Measurements from ENCODE around the gene ZFYVE1. TPM values are rescaled to one million over a fixed set of nuclear protein-coding genes. Genes with fewer than 3 reads are reported as not detected.

The ZFYVE1 gene
- total and polyA plus RNA-seq, 2 experiments from 2014 or later, result 3.2 to 12.5 TPM

DNA sequence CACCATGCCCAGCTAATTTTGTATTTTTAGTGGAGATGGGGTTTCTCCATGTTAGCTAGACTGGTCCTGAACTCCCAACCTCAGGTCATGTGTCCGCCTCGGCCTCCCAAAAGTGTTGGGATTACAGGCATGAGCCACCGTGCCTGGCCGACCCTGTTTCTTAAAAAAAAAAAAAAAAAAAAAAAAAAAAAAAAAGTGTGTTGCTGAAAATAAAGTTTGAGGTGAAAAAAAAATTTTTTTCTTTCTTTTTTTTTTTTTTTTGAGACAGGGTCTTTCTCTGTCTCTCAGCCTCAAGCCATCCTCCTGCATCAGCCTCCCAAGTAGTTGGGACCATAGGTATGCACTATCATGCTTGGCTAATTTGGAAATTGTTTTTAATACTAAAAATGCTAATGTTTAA is 42.7 kb upstream of the ZFYVE1 start:
- H3K4me2 ChIP-seq, result no peak overlapping the region
- peaks cover 11% of the 10 kb centered on the region for H3K4me1 ChIP-seq (ENCODE audit: insufficient read depth)
- H3K4me3 Mint-ChIP-seq, result no peak overlapping the region
- no peak for TF ChIP-seq EZH2 (IDR thresholded peaks at IDR 0.05; ENCODE audit: low read depth, unreplicated experiment)
- no peak for TF ChIP-seq EZH2phosphoT487 (IDR thresholded peaks at IDR 0.05; ENCODE audit: unreplicated experiment)
- no peak for TF ChIP-seq JUNB (IDR thresholded peaks at IDR 0.05; ENCODE audit: unreplicated experiment)
- no peak for TF ChIP-seq ZNF331 (CRISPR knock-in tag; IDR thresholded peaks at IDR 0.05; ENCODE audit: low read depth)
- TF ChIP-seq NANOG (IDR thresholded peaks at IDR 0.05; ENCODE audit: borderline replicate concordance), result no peak
- TF ChIP-seq, protein P1, sequence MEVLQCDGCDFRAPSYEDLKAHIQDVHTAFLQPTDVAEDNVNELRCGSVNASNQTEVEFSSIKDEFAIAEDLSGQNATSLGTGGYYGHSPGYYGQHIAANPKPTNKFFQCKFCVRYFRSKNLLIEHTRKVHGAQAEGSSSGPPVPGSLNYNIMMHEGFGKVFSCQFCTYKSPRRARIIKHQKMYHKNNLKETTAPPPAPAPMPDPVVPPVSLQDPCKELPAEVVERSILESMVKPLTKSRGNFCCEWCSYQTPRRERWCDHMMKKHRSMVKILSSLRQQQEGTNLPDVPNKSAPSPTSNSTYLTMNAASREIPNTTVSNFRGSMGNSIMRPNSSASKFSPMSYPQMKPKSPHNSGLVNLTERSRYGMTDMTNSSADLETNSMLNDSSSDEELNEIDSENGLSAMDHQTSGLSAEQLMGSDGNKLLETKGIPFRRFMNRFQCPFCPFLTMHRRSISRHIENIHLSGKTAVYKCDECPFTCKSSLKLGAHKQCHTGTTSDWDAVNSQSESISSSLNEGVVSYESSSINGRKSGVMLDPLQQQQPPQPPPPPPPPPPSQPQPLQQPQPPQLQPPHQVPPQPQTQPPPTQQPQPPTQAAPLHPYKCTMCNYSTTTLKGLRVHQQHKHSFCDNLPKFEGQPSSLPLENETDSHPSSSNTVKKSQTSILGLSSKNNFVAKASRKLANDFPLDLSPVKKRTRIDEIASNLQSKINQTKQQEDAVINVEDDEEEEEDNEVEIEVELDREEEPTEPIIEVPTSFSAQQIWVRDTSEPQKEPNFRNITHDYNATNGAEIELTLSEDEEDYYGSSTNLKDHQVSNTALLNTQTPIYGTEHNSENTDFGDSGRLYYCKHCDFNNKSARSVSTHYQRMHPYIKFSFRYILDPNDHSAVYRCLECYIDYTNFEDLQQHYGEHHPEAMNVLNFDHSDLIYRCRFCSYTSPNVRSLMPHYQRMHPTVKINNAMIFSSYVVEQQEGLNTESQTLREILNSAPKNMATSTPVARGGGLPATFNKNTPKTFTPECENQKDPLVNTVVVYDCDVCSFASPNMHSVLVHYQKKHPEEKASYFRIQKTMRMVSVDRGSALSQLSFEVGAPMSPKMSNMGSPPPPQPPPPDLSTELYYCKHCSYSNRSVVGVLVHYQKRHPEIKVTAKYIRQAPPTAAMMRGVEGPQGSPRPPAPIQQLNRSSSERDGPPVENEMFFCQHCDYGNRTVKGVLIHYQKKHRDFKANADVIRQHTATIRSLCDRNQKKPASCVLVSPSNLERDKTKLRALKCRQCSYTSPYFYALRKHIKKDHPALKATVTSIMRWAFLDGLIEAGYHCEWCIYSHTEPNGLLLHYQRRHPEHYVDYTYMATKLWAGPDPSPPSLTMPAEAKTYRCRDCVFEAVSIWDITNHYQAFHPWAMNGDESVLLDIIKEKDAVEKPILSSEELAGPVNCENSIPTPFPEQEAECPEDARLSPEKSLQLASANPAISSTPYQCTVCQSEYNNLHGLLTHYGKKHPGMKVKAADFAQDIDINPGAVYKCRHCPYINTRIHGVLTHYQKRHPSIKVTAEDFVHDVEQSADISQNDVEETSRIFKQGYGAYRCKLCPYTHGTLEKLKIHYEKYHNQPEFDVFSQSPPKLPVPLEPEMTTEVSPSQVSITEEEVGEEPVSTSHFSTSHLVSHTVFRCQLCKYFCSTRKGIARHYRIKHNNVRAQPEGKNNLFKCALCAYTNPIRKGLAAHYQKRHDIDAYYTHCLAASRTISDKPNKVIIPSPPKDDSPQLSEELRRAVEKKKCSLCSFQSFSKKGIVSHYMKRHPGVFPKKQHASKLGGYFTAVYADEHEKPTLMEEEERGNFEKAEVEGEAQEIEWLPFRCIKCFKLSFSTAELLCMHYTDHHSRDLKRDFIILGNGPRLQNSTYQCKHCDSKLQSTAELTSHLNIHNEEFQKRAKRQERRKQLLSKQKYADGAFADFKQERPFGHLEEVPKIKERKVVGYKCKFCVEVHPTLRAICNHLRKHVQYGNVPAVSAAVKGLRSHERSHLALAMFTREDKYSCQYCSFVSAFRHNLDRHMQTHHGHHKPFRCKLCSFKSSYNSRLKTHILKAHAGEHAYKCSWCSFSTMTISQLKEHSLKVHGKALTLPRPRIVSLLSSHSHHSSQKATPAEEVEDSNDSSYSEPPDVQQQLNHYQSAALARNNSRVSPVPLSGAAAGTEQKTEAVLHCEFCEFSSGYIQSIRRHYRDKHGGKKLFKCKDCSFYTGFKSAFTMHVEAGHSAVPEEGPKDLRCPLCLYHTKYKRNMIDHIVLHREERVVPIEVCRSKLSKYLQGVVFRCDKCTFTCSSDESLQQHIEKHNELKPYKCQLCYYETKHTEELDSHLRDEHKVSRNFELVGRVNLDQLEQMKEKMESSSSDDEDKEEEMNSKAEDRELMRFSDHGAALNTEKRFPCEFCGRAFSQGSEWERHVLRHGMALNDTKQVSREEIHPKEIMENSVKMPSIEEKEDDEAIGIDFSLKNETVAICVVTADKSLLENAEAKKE (CRISPR knock-in tag; IDR thresholded peaks at IDR 0.05), result no peak
- TF ChIP-seq, protein P2, sequence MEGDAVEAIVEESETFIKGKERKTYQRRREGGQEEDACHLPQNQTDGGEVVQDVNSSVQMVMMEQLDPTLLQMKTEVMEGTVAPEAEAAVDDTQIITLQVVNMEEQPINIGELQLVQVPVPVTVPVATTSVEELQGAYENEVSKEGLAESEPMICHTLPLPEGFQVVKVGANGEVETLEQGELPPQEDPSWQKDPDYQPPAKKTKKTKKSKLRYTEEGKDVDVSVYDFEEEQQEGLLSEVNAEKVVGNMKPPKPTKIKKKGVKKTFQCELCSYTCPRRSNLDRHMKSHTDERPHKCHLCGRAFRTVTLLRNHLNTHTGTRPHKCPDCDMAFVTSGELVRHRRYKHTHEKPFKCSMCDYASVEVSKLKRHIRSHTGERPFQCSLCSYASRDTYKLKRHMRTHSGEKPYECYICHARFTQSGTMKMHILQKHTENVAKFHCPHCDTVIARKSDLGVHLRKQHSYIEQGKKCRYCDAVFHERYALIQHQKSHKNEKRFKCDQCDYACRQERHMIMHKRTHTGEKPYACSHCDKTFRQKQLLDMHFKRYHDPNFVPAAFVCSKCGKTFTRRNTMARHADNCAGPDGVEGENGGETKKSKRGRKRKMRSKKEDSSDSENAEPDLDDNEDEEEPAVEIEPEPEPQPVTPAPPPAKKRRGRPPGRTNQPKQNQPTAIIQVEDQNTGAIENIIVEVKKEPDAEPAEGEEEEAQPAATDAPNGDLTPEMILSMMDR (conservative IDR thresholded peaks at IDR 0.05; ENCODE audit: low read depth in 2 of 2), result no peak
- TF ChIP-seq STAT1 (IDR thresholded peaks at IDR 0.05; ENCODE audit: unreplicated experiment), result no peak
- TF ChIP-seq POLR2AphosphoS5 (IDR thresholded peaks at IDR 0.05; ENCODE audit: low read depth), result no peak
- TF ChIP-seq ZNF114 (CRISPR knock-in tag; IDR thresholded peaks at IDR 0.05), result no peak
- H3K27me3 ChIP-seq (ENCODE audit: insufficient read depth), result no peaks in the 10 kb centered on the region
- H3K4me3 ChIP-seq, result no peak overlapping the region
- peaks cover 100% of the 10 kb centered on the region for H3K79me2 ChIP-seq (replicated peaks; ENCODE audit: insufficient read depth)
- peaks cover 90% of the 10 kb centered on the region for H4K20me1 ChIP-seq (replicated peaks; ENCODE audit: insufficient read depth)
- DNase-seq (ENCODE audit: low spot score) (no peak), ATAC-seq (no peak)
- H2AFZ ChIP-seq, result no peak overlapping the region
- H3K9me2 ChIP-seq (ENCODE audit: insufficient read depth), result no peaks in the 10 kb centered on the region
- peaks cover 1% of the 10 kb centered on the region for H3K27me3 Mint-ChIP-seq (ENCODE audit: insufficient read depth, low read depth, poor library complexity)
- H3F3A ChIP-seq (replicated peaks; ENCODE audit: low read depth), result no peaks in the 10 kb centered on the region; the same call in 1 of the 2 replicates
- H3K27ac Mint-ChIP-seq, result no peak overlapping the region
- H3K36me3 Mint-ChIP-seq (ENCODE audit: low read depth), result peaks cover 70% of the 10 kb centered on the region
- no peaks in the 10 kb centered on the region for H3K9me3 Mint-ChIP-seq
- peak overlapping the region; percentile 71; the same call in 1 of the 2 replicates for H3K27ac ChIP-seq (ENCODE audit: low read depth)
- peaks cover 28% of the 10 kb centered on the region for H3K36me3 ChIP-seq (ENCODE audit: insufficient read depth)
- peaks cover 14% of the 10 kb centered on the region; the same call in 2 of the 3 replicates for H3K4me1 Mint-ChIP-seq

All from GM23338 (cell line).